T-helper 9 cell (primary cell): ENCODE measurements around the gene CPB1.

ENCODE experiments used
- DNase-seq: peaks from one replicate; pipeline ENCODE4 v3.0.0-alpha.2; 2020

CPB1 gene

GRCh38 chr3:148833223-148833622 lies 5.6 kb downstream of the CPB1 start:
- DNase-seq: no peak

- no peak for DNase-seq
These were observed 12.2 kb downstream of the CPB1 start for GRCh38 chr3:148839805-148840204.

- no peak for DNase-seq
These were observed 12.8 kb downstream of the CPB1 start for GRCh38 chr3:148840451-148840850.

GRCh38 chr3:148845756-148846395 lies 18.3 kb downstream of the CPB1 start:
- DNase-seq: no peak

GRCh38 chr3:148847351-148847750 lies 19.7 kb downstream of the CPB1 start:
- no peak for DNase-seq

GRCh38 chr3:148848410-148848809 lies 20.8 kb downstream of the CPB1 start:
- no peak for DNase-seq

GRCh38 chr3:148852271-148852992 lies 24.8 kb downstream of the CPB1 start:
- DNase-seq: no peak

GRCh38 chr3:148853076-148853475 lies 25.5 kb downstream of the CPB1 start:
- no peak for DNase-seq

GRCh38 chr3:148854061-148854460 lies 26.4 kb downstream of the CPB1 start:
- no peak for DNase-seq

GRCh38 chr3:148856384-148856783 lies 28.8 kb downstream of the CPB1 start:
- no peak for DNase-seq

GRCh38 chr3:148857316-148857715 lies 29.7 kb downstream of the CPB1 start:
- DNase-seq: no peak

- no peak for DNase-seq
These were observed 33.8 kb downstream of the CPB1 start for GRCh38 chr3:148861277-148861869.

- DNase-seq: no peak
These were observed 35.7 kb downstream of the CPB1 start for GRCh38 chr3:148863297-148863696.

- DNase-seq: no peak
These were observed 36.2 kb downstream of the CPB1 start for GRCh38 chr3:148863814-148864213.

GRCh38 chr3:148865049-148865448 lies 37.4 kb downstream of the CPB1 start, which contains the start of gene CPA3:
TSS of gene CPA3 (plus strand) at chr3:148865296. CDS start at chr3:148865308, 12 bp downstream.
- DNase-seq: no peak

GRCh38 chr3:148866261-148866660 lies 38.6 kb downstream of the CPB1 start:
- DNase-seq: no peak

- no peak for DNase-seq
These were observed 45.8 kb downstream of the CPB1 start for GRCh38 chr3:148873270-148873927.

- no peak for DNase-seq
These were observed 46.4 kb downstream of the CPB1 start for GRCh38 chr3:148873977-148874376.

- no peak for DNase-seq
These were observed 50.5 kb downstream of the CPB1 start for GRCh38 chr3:148878095-148878494.

- DNase-seq: no peak
These were observed 51.6 kb downstream of the CPB1 start for GRCh38 chr3:148879256-148879655.

GRCh38 chr3:148880681-148881080 lies 53.1 kb downstream of the CPB1 start:
- no peak for DNase-seq

- DNase-seq: no peak
These were observed 53.7 kb downstream of the CPB1 start for GRCh38 chr3:148881286-148881685.

- DNase-seq: no peak
These were observed 54.7 kb downstream of the CPB1 start for GRCh38 chr3:148882288-148882687.

- DNase-seq: no peak
These were observed 55.6 kb downstream of the CPB1 start for GRCh38 chr3:148883163-148883562.
